HCT116 (cell line): ENCODE data around the gene CPT1A. TPM values are rescaled to one million over a fixed set of nuclear protein-coding genes. Genes with fewer than 3 reads are reported as not detected.

ENCODE experiments used
- ATAC-seq: fragments of 200-7000 bp; cut with Tn5 transposase; 2 replicates; pipeline ENCODE4 v1.9.1; 2020; ENCODE audit warnings: mild to moderate bottlenecking, moderate library complexity
- BruUV-seq: library from RNA; stranded (reverse); fragments of 400-500 nt; replicated peaks from 2 replicates; lab custom pipeline; 2021; lab: Mats Ljungman, UMichigan
- CTCF ChIA-PET: fragments of 300-600 bp; sonication (Branson Sonifier 250); formaldehyde crosslinking; loops from one replicate; lab custom pipeline; 2021; ENCODE audit warnings: antibody characterized with exemption; lab: Charles Lee
- POLR2A ChIA-PET: fragments of 300-600, 350-600 bp; sonication (Branson Sonifier 250); formaldehyde crosslinking; loops from one replicate; lab custom pipeline; 2021; ENCODE audit warnings: antibody characterized with exemption; lab: Charles Lee
- RAD21 ChIA-PET, 2 experiments: fragments of 300-600 bp; sonication (Branson Sonifier 250); formaldehyde crosslinking; loops; one replicate each; lab custom pipeline; 2023; ENCODE audit warnings: low total read pairs in 2 of 2; ENCODE audit not compliant: uncharacterized antibody in 2 of 2, unreplicated experiment in 2 of 2, low non-redundant PET in 1 of 2; lab: Charles Lee
- DNase-seq: peaks from one replicate; pipeline ENCODE4 v3.0.0-alpha.2; 2010; ENCODE audit warnings: low read depth, low spot score
- H2AFZ ChIP-seq: fragments of 200-600 bp; shearing (Covaris generic), sonication (generic); 2 replicates; pipeline ENCODE4 v1.6.1; 2017; ENCODE audit warnings: low read depth, mixed run types, mixed read lengths, antibody characterized with exemption, low read length; ENCODE audit not compliant: poor library complexity, severe bottlenecking
- H3K27ac ChIP-seq: 2 replicates; pipeline ENCODE4 v1.5.1; 2012; ENCODE audit warnings: low read depth, low read length
- H3K27me3 ChIP-seq: fragments of 200-600 bp; sonication (generic); 2 replicates; pipeline ENCODE4 v1.6.1; 2016; ENCODE audit warnings: mixed run types, low read length, mixed read lengths; ENCODE audit not compliant: insufficient read depth
- H3K36me3 ChIP-seq, 2 experiments: fragments of 200-500 bp in 1 of 2; fragments of 200-600 bp in 1 of 2; sonication (Bioruptor generic) in 1 of 2; sonication (generic) in 1 of 2; 2 replicates each; pipeline versions ENCODE4 v1.5.1 to v1.6.1; 2014 to 2016; ENCODE audit warnings: low read length in 2 of 2, inconsistent platforms in 1 of 2, mixed read lengths in 1 of 2, mixed run types in 1 of 2; ENCODE audit not compliant: insufficient read depth in 2 of 2, control insufficient read depth in 1 of 2
- H3K4me1 ChIP-seq, 2 experiments: fragments of 200-600 bp in 1 of 2; sonication (generic) in 1 of 2; 2 replicates each; pipeline versions ENCODE4 v1.5.1 to v1.6.1; 2012 to 2017; ENCODE audit warnings: low read length in 2 of 2, inconsistent platforms in 1 of 2, mild to moderate bottlenecking in 1 of 2, mixed read lengths in 1 of 2, mixed run types in 1 of 2, moderate library complexity in 1 of 2; ENCODE audit not compliant: insufficient read depth in 2 of 2, control insufficient read depth in 1 of 2
- H3K4me2 ChIP-seq: fragments of 200-600 bp; sonication (generic); 2 replicates; pipeline ENCODE4 v1.6.1; 2017; ENCODE audit warnings: mixed run types, low read length, mixed read lengths
- H3K4me3 ChIP-seq, 2 experiments: fragments of 200-600 bp in 1 of 2; sonication (generic) in 1 of 2; replicated peaks in 1 of 2; 2 replicates each; pipeline ENCODE4 v1.5.1; 2011 to 2016; ENCODE audit warnings: low read length in 2 of 2, control low read depth in 1 of 2, low read depth in 1 of 2, mild to moderate bottlenecking in 1 of 2, mixed read lengths in 1 of 2, mixed run types in 1 of 2
- H3K79me2 ChIP-seq: fragments of 200-600 bp; sonication (generic); 2 replicates; pipeline ENCODE4 v1.6.1; 2017; ENCODE audit warnings: mild to moderate bottlenecking, mixed run types, low read length, moderate library complexity, mixed read lengths; ENCODE audit not compliant: insufficient read depth
- H3K9ac ChIP-seq: fragments of 200-600 bp; sonication (generic); 2 replicates; pipeline ENCODE4 v1.6.1; 2016; ENCODE audit warnings: low read length, mixed read lengths
- H3K9me2 ChIP-seq: fragments of 200-600 bp; sonication (generic), shearing (Covaris generic); 2 replicates; pipeline ENCODE4 v1.6.1; 2017; ENCODE audit warnings: mixed run types, mild to moderate bottlenecking, moderate library complexity; ENCODE audit not compliant: insufficient read depth
- H3K9me3 ChIP-seq, 2 experiments: fragments of 200-500 bp in 1 of 2; fragments of 200-600 bp in 1 of 2; sonication (Bioruptor generic) in 1 of 2; sonication (generic) in 1 of 2; 2 replicates each; pipeline ENCODE4 v1.6.1; 2014 to 2017; ENCODE audit warnings: low read length in 2 of 2, mixed read lengths in 2 of 2, inconsistent platforms in 1 of 2, low read depth in 1 of 2, mild to moderate bottlenecking in 1 of 2, mixed run types in 1 of 2, moderate library complexity in 1 of 2; ENCODE audit not compliant: control insufficient read depth in 1 of 2, insufficient read depth in 1 of 2
- H4K20me1 ChIP-seq: fragments of 200-600 bp; sonication (generic), shearing (Covaris generic); 2 replicates; pipeline ENCODE4 v1.6.1; 2017; ENCODE audit warnings: mixed run types, mild to moderate bottlenecking, moderate library complexity; ENCODE audit not compliant: insufficient read depth
- ELF1 ChIP-seq: IDR thresholded peaks from 2 replicates; pipeline ENCODE4 v1.6.1; 2012; ENCODE audit warnings: low read depth, borderline replicate concordance
- EZH2 ChIP-seq: fragments of 200-600 bp; sonication (generic); IDR thresholded peaks from 2 replicates; pipeline ENCODE4 v1.6.1; 2017; ENCODE audit warnings: antibody characterized with exemption, mixed run types
- EZH2phosphoT487 ChIP-seq: fragments of 200-600 bp; IDR thresholded peaks from 2 replicates; pipeline ENCODE4 v1.6.1; 2018; ENCODE audit warnings: antibody characterized with exemption, borderline replicate concordance
- FOSL1 ChIP-seq: IDR thresholded peaks from 2 replicates; pipeline ENCODE4 v1.6.1; 2012; ENCODE audit warnings: low read depth
- JUND ChIP-seq: IDR thresholded peaks from 2 replicates; pipeline ENCODE4 v1.6.1; 2012
- RAD21 ChIP-seq: IDR thresholded peaks from 2 replicates; pipeline ENCODE4 v1.6.1; 2012; ENCODE audit warnings: low read depth, mild to moderate bottlenecking
- SP1 ChIP-seq: IDR thresholded peaks from 2 replicates; pipeline ENCODE4 v1.6.1; 2012; ENCODE audit warnings: low read depth
- TCF7L2 ChIP-seq: IDR thresholded peaks from 2 replicates; pipeline ENCODE4 v1.7.0; 2011; ENCODE audit warnings: borderline replicate concordance, inconsistent platforms; ENCODE audit not compliant: insufficient read depth, insufficient read length; ENCODE audit errors: extremely low read depth
- ZFX ChIP-seq: fragments of 450-650 bp; IDR thresholded peaks from 2 replicates; pipeline ENCODE4 v1.6.1; 2017
- intact Hi-C: fragments of 100-400 bp; cut with micrococcal nuclease; formaldehyde crosslinking; loops from 2 replicates; pipeline ENCODE4 v1.10.0; 2022
- total RNA-seq: library from RNA; stranded (reverse); gene quantifications from one replicate; pipeline ENCODE4 v1.2.1, GENCODE V29; 2021; ENCODE audit not compliant: unreplicated experiment
- TF ChIP-seq, protein P1 (sequence below): IDR thresholded peaks from 2 replicates; pipeline ENCODE4 v1.6.1; 2011; ENCODE audit warnings: mild to moderate bottlenecking, low read length, moderate library complexity; ENCODE audit not compliant: insufficient replicate concordance; ENCODE audit errors: extremely low read depth
- TF ChIP-seq, protein P2 (sequence below): IDR thresholded peaks from 2 replicates; pipeline ENCODE4 v1.6.1; 2012

The CPT1A gene
- total RNA-seq, 1 experiment from 2014 or later = 54.4 TPM

DNA sequence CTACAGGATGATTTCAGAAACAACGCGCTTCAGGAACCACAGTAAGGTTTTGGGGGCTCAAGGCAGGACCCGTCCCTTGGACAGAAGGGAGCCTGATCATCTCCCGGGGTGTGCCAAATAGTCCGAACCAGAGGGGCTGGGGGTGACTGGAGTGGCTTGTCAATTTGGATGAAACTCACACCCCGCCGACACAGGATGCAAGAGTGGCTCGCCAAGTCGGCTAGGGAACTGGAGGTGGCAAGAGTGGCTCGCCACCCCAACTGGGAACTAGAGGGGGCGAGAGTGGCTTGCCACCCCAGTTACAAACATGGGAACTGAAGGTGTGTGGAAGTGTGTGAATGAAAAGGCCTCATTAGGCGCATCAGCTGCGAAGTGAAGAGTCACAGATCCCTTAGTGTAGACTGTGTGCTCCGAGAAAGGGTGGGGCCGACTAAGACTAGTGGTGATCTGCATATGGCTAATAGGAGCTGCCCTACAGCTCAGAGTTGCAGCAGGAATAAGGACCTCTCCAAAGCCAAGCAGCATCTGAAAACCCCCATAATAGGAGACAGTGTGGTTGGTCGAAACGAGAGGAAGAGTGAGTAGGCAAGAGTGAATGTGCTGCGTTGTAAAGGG, 26.6 kb upstream of the CPT1A start (continued):
- TF ChIP-seq RAD21 = no peak
- TF ChIP-seq EZH2 = no peak
- TF ChIP-seq EZH2phosphoT487 = no peak
- no peak for TF ChIP-seq FOSL1
- TF ChIP-seq, protein P1, sequence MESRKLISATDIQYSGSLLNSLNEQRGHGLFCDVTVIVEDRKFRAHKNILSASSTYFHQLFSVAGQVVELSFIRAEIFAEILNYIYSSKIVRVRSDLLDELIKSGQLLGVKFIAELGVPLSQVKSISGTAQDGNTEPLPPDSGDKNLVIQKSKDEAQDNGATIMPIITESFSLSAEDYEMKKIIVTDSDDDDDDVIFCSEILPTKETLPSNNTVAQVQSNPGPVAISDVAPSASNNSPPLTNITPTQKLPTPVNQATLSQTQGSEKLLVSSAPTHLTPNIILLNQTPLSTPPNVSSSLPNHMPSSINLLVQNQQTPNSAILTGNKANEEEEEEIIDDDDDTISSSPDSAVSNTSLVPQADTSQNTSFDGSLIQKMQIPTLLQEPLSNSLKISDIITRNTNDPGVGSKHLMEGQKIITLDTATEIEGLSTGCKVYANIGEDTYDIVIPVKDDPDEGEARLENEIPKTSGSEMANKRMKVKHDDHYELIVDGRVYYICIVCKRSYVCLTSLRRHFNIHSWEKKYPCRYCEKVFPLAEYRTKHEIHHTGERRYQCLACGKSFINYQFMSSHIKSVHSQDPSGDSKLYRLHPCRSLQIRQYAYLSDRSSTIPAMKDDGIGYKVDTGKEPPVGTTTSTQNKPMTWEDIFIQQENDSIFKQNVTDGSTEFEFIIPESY = no peak

DNA sequence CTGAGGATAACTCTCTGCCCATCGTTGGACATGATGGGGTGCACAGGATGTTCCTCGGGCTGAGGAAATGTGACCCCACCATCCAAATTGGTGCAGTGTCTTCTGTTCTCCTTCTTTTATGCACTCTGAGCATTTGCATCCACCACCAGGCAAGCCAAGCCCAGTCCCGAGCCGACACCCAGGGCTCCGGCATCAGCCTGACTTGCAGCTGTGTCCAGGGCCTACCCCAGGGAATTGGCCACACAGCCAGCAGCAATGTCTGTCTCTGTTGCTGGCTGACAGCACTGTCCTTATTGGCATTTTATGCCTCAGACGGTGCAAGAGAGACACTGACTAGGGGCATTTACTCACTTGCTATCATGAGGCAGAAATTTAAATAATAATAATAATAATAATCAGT, 25.4 kb upstream of the CPT1A start:
- no peak overlapping the region for H3K4me3 ChIP-seq
- peaks cover 4 to 9% of the 10 kb centered on the region in 2 experiments; a peak in 1 of 4 replicates for H3K9me3 ChIP-seq
- H3K27me3 ChIP-seq = no peaks in the 10 kb centered on the region
- CTCF ChIA-PET = no interaction called here
- H3K4me1 ChIP-seq = peaks cover 3 to 17% of the 10 kb centered on the region in 2 experiments; a peak in 3 of 4 replicates
- no peaks in the 10 kb centered on the region for H4K20me1 ChIP-seq
- BruUV-seq = no TSS peak
- intact Hi-C loops = no loop called here
- no peaks in the 10 kb centered on the region for H3K79me2 ChIP-seq
- H3K36me3 ChIP-seq = no peaks in the 10 kb centered on the region
- no peaks in the 10 kb centered on the region for H3K9me2 ChIP-seq
- no peak overlapping the region for H3K9ac ChIP-seq
- no peak overlapping the region for H3K27ac ChIP-seq
- RAD21 ChIA-PET = no interaction called here
- DNase-seq (no peak), ATAC-seq (no peak)
- H2AFZ ChIP-seq = no peak overlapping the region
- no peak overlapping the region for H3K4me2 ChIP-seq
- TF ChIP-seq, protein P2, sequence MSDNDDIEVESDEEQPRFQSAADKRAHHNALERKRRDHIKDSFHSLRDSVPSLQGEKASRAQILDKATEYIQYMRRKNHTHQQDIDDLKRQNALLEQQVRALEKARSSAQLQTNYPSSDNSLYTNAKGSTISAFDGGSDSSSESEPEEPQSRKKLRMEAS = no peak
- no peak for TF ChIP-seq EZH2phosphoT487
- TF ChIP-seq SP1 = no peak
- no peak for TF ChIP-seq ELF1
- no peak for TF ChIP-seq ZFX
- TF ChIP-seq JUND = no peak
- no peak for TF ChIP-seq TCF7L2
- TF ChIP-seq, all 23 proteins: peak for 0
- POLR2A ChIA-PET = no interaction called here
